HepG2 (cell line): ENCODE data around the gene GPR107. TPM values are rescaled to one million over a fixed set of nuclear protein-coding genes. Genes with fewer than 3 reads are reported as not detected.
A peak's percentile ranks its signal among the peaks of the same experiment; 100 is the strongest.

Experiments used
- ATF5 ChIP-seq: sonication (generic); formaldehyde crosslinking; IDR thresholded peaks from 2 replicates; pipeline ENCODE4 v1.4.0; 2020; ENCODE audit warnings: mild to moderate bottlenecking, low read depth, missing genetic modification reagents
- ELF1 ChIP-seq: sonication (generic); formaldehyde crosslinking; IDR thresholded peaks from 2 replicates; pipeline ENCODE4 v1.4.0; 2020; ENCODE audit warnings: missing genetic modification reagents
- MBNL3 ChIP-seq: fragments of 250-450 bp; sonication (Bioruptor Pico); conservative IDR thresholded peaks from 2 replicates; pipeline ENCODE4 v1.8.0; 2022; ENCODE audit warnings: mild to moderate bottlenecking, inconsistent platforms
- NFE2L2 ChIP-seq: fragments of 150-350 bp; IDR thresholded peaks from 2 replicates; pipeline ENCODE4 v1.6.1; 2014; ENCODE audit warnings: low read length
- NONO ChIP-seq, 2 experiments: fragments of 450-650 bp in 1 of 2; sonication (generic) in 1 of 2; formaldehyde crosslinking in 1 of 2; IDR thresholded peaks in 1 of 2; conservative IDR thresholded peaks in 1 of 2; 2 replicates each; pipeline versions ENCODE4 v1.6.1 to v1.8.0; 2017 to 2022; ENCODE audit warnings: mild to moderate bottlenecking in 1 of 2, missing genetic modification reagents in 1 of 2, moderate library complexity in 1 of 2
- RARA ChIP-seq: IDR thresholded peaks from 2 replicates; pipeline ENCODE4 v1.6.1; 2016; ENCODE audit warnings: missing genetic modification reagents, missing compliant biosample characterization
- REXO4 ChIP-seq: sonication (generic); formaldehyde crosslinking; IDR thresholded peaks from 2 replicates; pipeline ENCODE4 v1.8.0; 2022; ENCODE audit warnings: missing genetic modification reagents, mild to moderate bottlenecking, borderline replicate concordance
- SNAPC4 ChIP-seq: sonication (generic); formaldehyde crosslinking; IDR thresholded peaks from 2 replicates; pipeline ENCODE4 v1.4.0; 2020; ENCODE audit warnings: mild to moderate bottlenecking, missing genetic modification reagents
- SRF ChIP-seq: IDR thresholded peaks from 2 replicates; pipeline ENCODE4 v1.6.1; 2011; ENCODE audit warnings: mild to moderate bottlenecking, low read depth, low read length, moderate library complexity
- SYNCRIP ChIP-seq: fragments of 200-400 bp; formaldehyde crosslinking; IDR thresholded peaks from 2 replicates; pipeline ENCODE4 v1.6.1; 2018; ENCODE audit warnings: mild to moderate bottlenecking, low read depth, low read length; ENCODE audit not compliant: insufficient read depth
- ZBTB8A ChIP-seq: sonication (generic); formaldehyde crosslinking; IDR thresholded peaks from 2 replicates; pipeline ENCODE4 v1.4.0; 2020; ENCODE audit warnings: mild to moderate bottlenecking, low read depth, missing genetic modification reagents, borderline replicate concordance
- ZFX ChIP-seq: sonication (generic); formaldehyde crosslinking; IDR thresholded peaks from 2 replicates; pipeline ENCODE4 v1.4.0; 2020; ENCODE audit warnings: mild to moderate bottlenecking, low read depth, missing genetic modification reagents, moderate library complexity
- ZNF232 ChIP-seq: sonication (generic); formaldehyde crosslinking; IDR thresholded peaks from 2 replicates; pipeline ENCODE4 v1.4.0; 2020; ENCODE audit warnings: missing genetic modification reagents, borderline replicate concordance
- ZNF326 ChIP-seq: sonication (generic); formaldehyde crosslinking; IDR thresholded peaks from 2 replicates; pipeline ENCODE4 v1.4.0; 2020; ENCODE audit warnings: missing genetic modification reagents, borderline replicate concordance
- ZSCAN22 ChIP-seq: sonication (generic); formaldehyde crosslinking; IDR thresholded peaks from 2 replicates; pipeline ENCODE4 v1.4.0; 2020; ENCODE audit warnings: mild to moderate bottlenecking, missing genetic modification reagents
- polyA plus RNA-seq, 8 experiments: library from polyadenylated mRNA; depleted of rRNA in 3 of 8; stranded (reverse) in 7 of 8; unstranded in 1 of 8; fragments of >200 nt; fragmentation: Illumina TruSeq in 4 of 8; extraction: Trizol in 4 of 8; gene quantifications; 2 replicates each; pipeline versions ENCODE4 v1.2.1 to v1.2.3, GENCODE V29; 2011 to 2016; ENCODE audit warnings: low read depth in 4 of 8, missing spikeins in 1 of 8, mixed read lengths in 1 of 8; ENCODE audit not compliant: insufficient read depth in 1 of 8
- total RNA-seq, 5 experiments: library from RNA; depleted of rRNA; stranded (reverse); fragments of >200 nt; fragmentation: Illumina TruSeq; extraction: Trizol; gene quantifications; 2 replicates each; pipeline ENCODE4 v1.2.3, GENCODE V29; 2016; ENCODE audit warnings: low read depth in 1 of 5
- TF ChIP-seq, protein P1 (sequence below): sonication (generic); formaldehyde crosslinking; IDR thresholded peaks from 2 replicates; pipeline ENCODE4 v1.9.0; 2021; ENCODE audit warnings: missing genetic modification reagents, mild to moderate bottlenecking, borderline replicate concordance
- TF ChIP-seq, protein P2 (sequence below): sonication (generic); formaldehyde crosslinking; IDR thresholded peaks from 2 replicates; pipeline ENCODE4 v1.9.0; 2021; ENCODE audit warnings: missing genetic modification reagents, borderline replicate concordance
- TF ChIP-seq, protein P3 (sequence below): sonication (generic); formaldehyde crosslinking; IDR thresholded peaks from 2 replicates; pipeline ENCODE4 v1.5.0; 2020; ENCODE audit warnings: missing genetic modification reagents

GPR107 gene
- total and polyA plus RNA-seq, 2 of the 13 experiments (the other 11 are each of a cell fraction or from before 2014, with no cell fraction given) = 22.5 to 24.4 TPM

GRCh38 chr9:130043654-130044623 lies 9.8 kb upstream of the GPR107 start (continued):
- TF ChIP-seq RARA (CRISPR knock-in tag) (peak; percentile 58), SNAPC4 (peak; percentile 45; the same call in 1 of the 2 replicates), ATF5 (CRISPR knock-in tag) (no peak), MBNL3 (CRISPR knock-in tag) (no peak), ZSCAN22 (CRISPR knock-in tag) (no peak), NONO (IDR thresholded peaks at IDR 0.05) (no peak), NONO (CRISPR knock-in tag; conservative IDR thresholded peaks at IDR 0.05) (no peak), ZBTB8A (no peak), ZNF326 (no peak), SYNCRIP (no peak), ZFX (CRISPR knock-in tag) (peak; percentile 54; the same call in 1 of the 2 replicates), NFE2L2 (no peak), REXO4 (CRISPR knock-in tag) (0 out of 2 replicates have a peak, but pooled peaks have one; percentile 41), ZNF232 (CRISPR knock-in tag) (peak; percentile 53; the same call in 1 of the 2 replicates), ELF1 (CRISPR knock-in tag) (no peak), SRF (no peak)
- TF ChIP-seq, protein P1, sequence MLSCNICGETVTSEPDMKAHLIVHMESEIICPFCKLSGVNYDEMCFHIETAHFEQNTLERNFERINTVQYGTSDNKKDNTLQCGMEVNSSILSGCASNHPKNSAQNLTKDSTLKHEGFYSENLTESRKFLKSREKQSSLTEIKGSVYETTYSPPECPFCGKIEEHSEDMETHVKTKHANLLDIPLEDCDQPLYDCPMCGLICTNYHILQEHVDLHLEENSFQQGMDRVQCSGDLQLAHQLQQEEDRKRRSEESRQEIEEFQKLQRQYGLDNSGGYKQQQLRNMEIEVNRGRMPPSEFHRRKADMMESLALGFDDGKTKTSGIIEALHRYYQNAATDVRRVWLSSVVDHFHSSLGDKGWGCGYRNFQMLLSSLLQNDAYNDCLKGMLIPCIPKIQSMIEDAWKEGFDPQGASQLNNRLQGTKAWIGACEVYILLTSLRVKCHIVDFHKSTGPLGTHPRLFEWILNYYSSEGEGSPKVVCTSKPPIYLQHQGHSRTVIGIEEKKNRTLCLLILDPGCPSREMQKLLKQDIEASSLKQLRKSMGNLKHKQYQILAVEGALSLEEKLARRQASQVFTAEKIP (CRISPR knock-in tag) = no peak
- TF ChIP-seq, protein P2, sequence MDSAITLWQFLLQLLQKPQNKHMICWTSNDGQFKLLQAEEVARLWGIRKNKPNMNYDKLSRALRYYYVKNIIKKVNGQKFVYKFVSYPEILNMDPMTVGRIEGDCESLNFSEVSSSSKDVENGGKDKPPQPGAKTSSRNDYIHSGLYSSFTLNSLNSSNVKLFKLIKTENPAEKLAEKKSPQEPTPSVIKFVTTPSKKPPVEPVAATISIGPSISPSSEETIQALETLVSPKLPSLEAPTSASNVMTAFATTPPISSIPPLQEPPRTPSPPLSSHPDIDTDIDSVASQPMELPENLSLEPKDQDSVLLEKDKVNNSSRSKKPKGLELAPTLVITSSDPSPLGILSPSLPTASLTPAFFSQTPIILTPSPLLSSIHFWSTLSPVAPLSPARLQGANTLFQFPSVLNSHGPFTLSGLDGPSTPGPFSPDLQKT (CRISPR knock-in tag) = no peak
- TF ChIP-seq, protein P3, sequence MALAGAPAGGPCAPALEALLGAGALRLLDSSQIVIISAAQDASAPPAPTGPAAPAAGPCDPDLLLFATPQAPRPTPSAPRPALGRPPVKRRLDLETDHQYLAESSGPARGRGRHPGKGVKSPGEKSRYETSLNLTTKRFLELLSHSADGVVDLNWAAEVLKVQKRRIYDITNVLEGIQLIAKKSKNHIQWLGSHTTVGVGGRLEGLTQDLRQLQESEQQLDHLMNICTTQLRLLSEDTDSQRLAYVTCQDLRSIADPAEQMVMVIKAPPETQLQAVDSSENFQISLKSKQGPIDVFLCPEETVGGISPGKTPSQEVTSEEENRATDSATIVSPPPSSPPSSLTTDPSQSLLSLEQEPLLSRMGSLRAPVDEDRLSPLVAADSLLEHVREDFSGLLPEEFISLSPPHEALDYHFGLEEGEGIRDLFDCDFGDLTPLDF (CRISPR knock-in tag) = no peak
